Mononuclear cell (primary cell): ENCODE results near the gene KCNF1. TPM values are rescaled to one million over a fixed set of nuclear protein-coding genes. Genes with fewer than 3 reads are reported as not detected.
"Not testable (repeated sequence)": the region's sequence is repeated elsewhere in the genome, so short reads cannot be mapped to it uniquely, and the experiment has no call there.

Experiments used
- H3K27me3 ChIP-seq: 2 replicates; pipeline ENCODE4 v1.6.0; 2011; ENCODE audit warnings: low read length, control low read depth; ENCODE audit not compliant: insufficient read depth
- H3K4me1 ChIP-seq: 2 replicates; pipeline ENCODE4 v1.5.1; 2011; ENCODE audit warnings: mild to moderate bottlenecking, low read length, control low read depth; ENCODE audit not compliant: insufficient read depth
- H3K4me3 ChIP-seq: 2 replicates; pipeline ENCODE4 v1.5.1; 2011; ENCODE audit warnings: mild to moderate bottlenecking, low read length, moderate library complexity
- H3K9me3 ChIP-seq: 2 replicates; pipeline ENCODE4 v1.5.1; 2011; ENCODE audit warnings: low read depth, mild to moderate bottlenecking, control low read depth, low read length
- total RNA-seq: library from RNA; depleted of rRNA; stranded (reverse); fragments of >200 nt; gene quantifications from one replicate; pipeline ENCODE4 v1.2.3, GENCODE V29; 2012

KCNF1 gene
- total RNA-seq, 1 donor = not detected

DNA sequence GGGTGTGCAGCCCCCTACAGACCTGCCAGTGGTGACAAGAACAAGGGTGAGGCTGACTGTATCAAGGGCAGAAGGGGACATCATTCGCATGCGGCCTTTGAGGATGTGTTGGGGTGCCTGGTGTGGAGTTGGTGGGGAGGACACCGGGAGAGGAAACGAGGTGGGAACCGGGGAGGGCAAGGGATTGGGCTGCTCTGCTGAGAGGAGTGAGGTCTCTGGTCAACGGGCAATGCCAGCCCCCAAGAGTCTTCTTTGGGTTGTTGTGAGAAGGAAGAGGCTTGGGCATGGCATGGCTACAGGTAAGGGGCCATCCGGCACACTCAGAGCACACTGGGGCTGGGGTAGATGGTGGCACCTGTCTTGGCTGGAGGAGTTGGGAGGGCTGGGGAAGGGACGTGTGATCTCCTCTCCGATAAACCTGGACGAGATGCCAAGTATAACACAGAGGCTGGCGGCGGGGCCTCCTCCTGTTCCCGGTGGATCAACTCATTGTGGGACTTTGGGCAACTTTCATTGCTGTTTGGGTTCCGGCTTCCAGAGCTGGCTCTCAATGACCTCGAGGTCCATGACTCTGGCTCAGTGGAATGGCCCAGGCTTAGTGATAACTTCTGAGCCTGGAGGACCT lies 37.0 kb downstream of the KCNF1 start:
- H3K4me3 ChIP-seq = no peak overlapping the region
- H3K27me3 ChIP-seq = peaks cover 3% of the 10 kb centered on the region
- peaks cover 4% of the 10 kb centered on the region for H3K9me3 ChIP-seq
- no peaks in the 10 kb centered on the region for H3K4me1 ChIP-seq

GRCh38 chr2:10949835-10950234 lies 38.1 kb downstream of the KCNF1 start:
- H3K4me3 ChIP-seq = no peak overlapping the region
- peaks cover 6% of the 10 kb centered on the region for H3K9me3 ChIP-seq
- no peaks in the 10 kb centered on the region for H3K4me1 ChIP-seq
- H3K27me3 ChIP-seq = peaks cover 3% of the 10 kb centered on the region

DNA sequence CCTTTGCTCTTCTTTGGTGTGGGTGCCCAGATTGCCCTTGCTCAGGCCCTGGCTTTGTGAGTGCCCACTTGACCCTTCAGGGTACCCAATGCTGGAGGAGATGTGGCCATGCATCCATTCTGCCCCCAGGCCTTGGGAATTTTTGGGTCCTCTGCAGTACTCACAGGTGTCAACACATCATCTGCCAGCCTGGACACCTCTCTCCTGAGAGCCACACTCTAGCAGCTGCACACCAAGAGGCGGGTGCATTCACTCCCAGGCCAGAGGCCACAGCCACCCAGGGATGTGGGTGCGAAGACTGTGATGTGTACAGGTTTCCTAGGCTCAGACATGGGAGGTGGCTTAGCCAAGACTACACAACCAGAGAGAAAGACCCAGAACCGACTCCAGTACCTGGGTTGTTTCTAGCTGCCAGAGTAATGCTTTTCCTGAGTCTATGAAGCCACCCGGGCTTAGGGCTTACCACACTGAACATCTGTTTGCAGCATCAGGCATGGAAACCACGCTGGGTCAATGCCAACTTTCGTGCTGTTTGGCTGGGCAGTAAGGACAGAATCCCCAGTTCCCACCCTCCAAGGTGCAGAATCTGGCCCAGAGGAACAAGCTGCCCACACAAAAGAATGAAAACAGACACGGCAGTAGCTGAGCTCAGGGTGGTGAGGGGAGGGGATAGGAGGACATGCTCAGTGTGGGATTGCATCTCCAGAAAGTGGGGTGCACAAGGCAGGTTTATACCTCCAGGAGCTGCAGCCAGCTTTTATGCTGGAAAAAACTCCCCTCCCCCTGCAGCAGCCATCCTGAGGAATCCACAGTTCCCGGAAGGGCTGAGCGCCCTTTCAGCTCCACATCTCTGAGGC lies 40.1 kb downstream of the KCNF1 start:
- H3K4me1 ChIP-seq = no peaks in the 10 kb centered on the region
- peaks cover 6% of the 10 kb centered on the region for H3K9me3 ChIP-seq
- H3K4me3 ChIP-seq = no peak overlapping the region
- H3K27me3 ChIP-seq = no peaks in the 10 kb centered on the region

DNA sequence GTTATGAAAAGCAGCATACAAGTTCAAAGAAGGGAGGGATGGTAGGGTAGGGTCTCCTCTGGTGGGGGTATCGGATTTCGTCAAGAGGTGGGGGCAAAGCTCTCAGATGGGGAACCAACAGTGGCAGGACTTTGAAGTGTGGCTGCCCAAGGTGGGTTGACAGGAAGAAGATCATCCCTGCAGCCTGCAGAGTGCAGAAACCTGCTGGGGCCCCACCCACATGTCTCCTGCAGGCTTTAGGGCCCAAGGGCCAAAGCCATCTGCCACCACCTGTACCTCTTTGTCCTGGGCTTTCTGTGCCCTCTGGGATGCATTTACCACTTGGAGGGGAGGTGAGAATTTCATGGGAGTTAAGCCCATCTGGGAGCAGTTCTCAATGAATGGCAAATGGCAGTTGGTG lies 42.7 kb downstream of the KCNF1 start:
- Histone ChIP-seq H3K4me1 (no peaks in the 10 kb centered on the region), H3K4me3 (no peak overlapping the region), H3K9me3 (peaks cover 6% of the 10 kb centered on the region), H3K27me3 (no peaks in the 10 kb centered on the region)

- Histone ChIP-seq H3K27me3 (no peaks in the 10 kb centered on the region), H3K9me3 (peaks cover 6% of the 10 kb centered on the region)
Observed at GRCh38 chr2:10954856-10955818, 43.4 kb downstream of the KCNF1 start.

DNA sequence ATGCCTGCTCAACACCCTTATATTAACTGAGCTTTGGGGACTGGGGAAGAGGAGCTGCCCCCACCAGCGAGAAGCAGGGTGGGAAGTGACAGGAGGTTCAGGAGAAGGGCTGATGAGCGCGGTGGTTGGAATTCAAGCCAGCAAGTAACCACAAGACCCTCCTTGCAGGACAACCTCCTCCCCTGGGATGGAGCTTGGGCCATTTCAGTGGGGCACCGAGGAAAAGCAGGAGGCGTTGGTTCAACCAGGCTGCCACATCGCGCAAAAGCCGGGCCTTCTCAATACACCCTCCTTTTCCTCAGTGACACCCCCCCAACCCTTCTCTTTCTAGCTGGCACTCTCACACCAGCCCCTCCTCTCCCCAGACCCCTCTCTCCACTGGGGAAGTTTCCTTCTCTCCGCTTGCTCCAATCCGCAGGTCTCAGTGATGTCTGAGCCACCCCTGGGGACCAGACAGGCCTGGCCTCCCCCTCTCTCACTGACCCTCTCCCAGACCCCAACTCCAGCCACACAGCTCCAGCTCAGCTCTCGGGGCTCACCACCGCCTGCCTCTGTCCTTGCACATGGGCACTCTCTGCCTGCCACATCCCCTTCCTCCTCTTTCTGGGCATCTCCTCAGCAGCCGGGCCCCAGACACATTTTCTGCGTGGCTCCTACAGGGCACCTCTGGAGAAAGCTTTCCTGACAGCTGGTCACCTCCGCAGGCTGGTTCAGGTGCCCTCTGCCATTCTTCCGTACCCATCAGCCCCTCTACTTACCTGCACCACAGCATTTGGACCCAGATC lies 44.5 kb downstream of the KCNF1 start:
- H3K4me3 ChIP-seq = no peak overlapping the region
- no peaks in the 10 kb centered on the region for H3K4me1 ChIP-seq
- H3K27me3 ChIP-seq = no peaks in the 10 kb centered on the region
- peaks cover 6% of the 10 kb centered on the region for H3K9me3 ChIP-seq

More at GRCh38 chr2:10954856-10955818, 43.4 kb downstream of the KCNF1 start:
- Histone ChIP-seq H3K4me1 (no peaks in the 10 kb centered on the region), H3K4me3 (no peak overlapping the region)

GRCh38 chr2:10957391-10957790 lies 45.7 kb downstream of the KCNF1 start:
- Histone ChIP-seq H3K4me1 (no peaks in the 10 kb centered on the region), H3K9me3 (peaks cover 6% of the 10 kb centered on the region), H3K27me3 (no peaks in the 10 kb centered on the region), H3K4me3 (no peak overlapping the region)

GRCh38 chr2:10958452-10958851 lies 46.7 kb downstream of the KCNF1 start:
- not testable (repeated sequence) for H3K4me3 ChIP-seq, H3K27me3 ChIP-seq, H3K9me3 ChIP-seq, H3K4me1 ChIP-seq

GRCh38 chr2:10960606-10961489 lies 49.1 kb downstream of the KCNF1 start:
- Histone ChIP-seq H3K4me3 (no peak overlapping the region), H3K4me1 (peaks cover 16% of the 10 kb centered on the region), H3K27me3 (no peaks in the 10 kb centered on the region), H3K9me3 (no peaks in the 10 kb centered on the region)

- Histone ChIP-seq H3K9me3 (no peaks in the 10 kb centered on the region), H3K4me3 (no peak overlapping the region), H3K27me3 (no peaks in the 10 kb centered on the region), H3K4me1 (peaks cover 16% of the 10 kb centered on the region)
Observed at GRCh38 chr2:10961490-10961875, 49.7 kb downstream of the KCNF1 start.

GRCh38 chr2:10962004-10962403 lies 50.3 kb downstream of the KCNF1 start:
- Histone ChIP-seq H3K4me1 (peaks cover 16% of the 10 kb centered on the region), H3K27me3 (no peaks in the 10 kb centered on the region), H3K4me3 (no peak overlapping the region), H3K9me3 (no peaks in the 10 kb centered on the region)

DNA sequence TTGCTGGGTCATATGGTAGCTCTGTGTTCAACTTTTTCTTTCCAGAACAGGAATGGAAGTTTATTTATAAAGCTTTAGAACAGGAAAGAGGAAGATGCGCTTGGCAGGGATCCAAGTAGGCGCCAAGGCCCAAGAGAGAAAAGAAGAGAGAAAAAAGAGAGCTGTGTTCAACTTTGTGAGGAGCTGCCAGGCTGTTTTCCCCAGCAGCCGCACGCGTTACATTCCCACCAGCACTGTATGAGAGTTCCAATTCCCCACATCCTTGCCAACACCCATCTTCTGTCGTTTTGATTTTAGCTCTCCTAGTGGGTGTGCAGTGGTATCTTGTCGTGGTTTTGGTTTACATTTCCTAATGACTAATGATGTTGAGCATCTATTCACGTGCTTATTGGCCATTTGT lies 51.4 kb downstream of the KCNF1 start:
- H3K4me1 ChIP-seq = peaks cover 16% of the 10 kb centered on the region
- no peak overlapping the region for H3K4me3 ChIP-seq
- H3K9me3 ChIP-seq = no peaks in the 10 kb centered on the region
- no peaks in the 10 kb centered on the region for H3K27me3 ChIP-seq
